ENCODE data around the gene ODAD2.

The ODAD2 gene

GRCh38 chr10:27799046-27799445, 199.8 kb downstream of the ODAD2 start:
- TF ChIP-seq ZNF274 (IDR thresholded peaks at IDR 0.05; ENCODE audit: low read depth, low read length): no peak
- H3K4me3 ChIP-seq (ENCODE audit: low read length): no peak overlapping the region

DNA sequence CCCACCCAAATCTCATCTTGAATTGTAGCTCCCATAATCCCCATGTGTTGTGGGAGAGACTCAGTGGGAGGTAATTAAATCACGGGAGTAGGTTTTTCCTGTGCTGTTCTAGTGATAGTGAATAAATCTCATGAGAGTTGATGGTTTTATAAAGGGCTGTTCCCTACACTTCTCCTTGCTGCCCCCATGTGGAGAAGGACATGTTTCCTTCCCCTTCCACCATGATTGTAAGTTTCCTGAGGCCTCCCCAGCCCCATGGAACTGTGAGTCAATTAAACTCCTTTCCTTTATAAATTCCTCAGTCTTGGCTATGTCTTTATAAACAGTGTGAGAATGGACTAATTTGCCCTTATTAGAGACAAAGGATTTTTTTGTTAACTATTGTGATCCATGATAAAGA, 204.7 kb downstream of the ODAD2 start:
- TF ChIP-seq ZNF274 (IDR thresholded peaks at IDR 0.05; ENCODE audit: low read depth, low read length): no peak
- no peak overlapping the region for H3K4me3 ChIP-seq (ENCODE audit: low read length)

DNA sequence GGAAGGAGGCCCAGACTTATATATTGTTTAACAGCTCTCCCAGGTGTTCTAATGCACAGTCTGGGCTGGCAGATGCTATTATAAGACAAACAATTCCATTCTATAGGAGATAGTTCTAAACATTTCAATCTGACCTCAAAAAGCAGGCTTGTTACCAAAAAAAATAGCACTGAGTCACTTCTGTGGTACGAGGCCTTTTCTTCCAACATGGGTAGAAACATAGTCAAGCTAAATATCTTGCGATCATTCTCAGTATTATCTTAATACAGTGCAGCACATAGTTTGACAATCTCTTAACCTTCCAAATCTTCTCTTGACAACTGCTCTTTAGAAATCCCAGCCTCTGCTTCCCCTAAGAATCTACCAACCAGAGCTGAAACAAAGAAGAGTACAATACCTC, 206.7 kb downstream of the ODAD2 start:
- no peak for TF ChIP-seq ZNF274 (IDR thresholded peaks at IDR 0.05; ENCODE audit: low read depth, low read length)
- no peak overlapping the region for H3K4me3 ChIP-seq (ENCODE audit: low read length)

- H3K4me3 ChIP-seq (ENCODE audit: low read length): no peak overlapping the region
- TF ChIP-seq ZNF274 (IDR thresholded peaks at IDR 0.05; ENCODE audit: low read depth, low read length): no peak
Measured at GRCh38 chr10:27784272-27784671, 214.6 kb downstream of the ODAD2 start.

DNA sequence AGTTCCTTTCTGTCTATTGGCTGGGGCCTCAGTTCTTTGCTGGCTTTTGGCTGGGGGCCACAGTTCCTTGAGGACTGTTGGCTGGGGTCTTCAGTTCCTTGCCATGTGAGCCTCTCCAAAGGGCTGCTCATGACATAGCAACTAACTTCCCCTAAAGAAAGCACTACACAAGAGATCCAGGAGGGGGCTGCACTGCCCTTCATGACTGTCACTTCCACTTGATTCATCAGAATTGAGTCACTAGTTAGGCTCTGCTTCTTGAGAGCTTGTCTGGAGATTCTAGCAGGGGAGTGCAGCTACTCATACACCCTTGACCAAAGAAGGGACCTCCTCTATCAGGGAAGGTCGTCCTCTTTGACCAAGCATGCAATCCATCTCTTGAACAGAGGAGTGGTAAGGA, 215.2 kb downstream of the ODAD2 start:
- H3K4me3 ChIP-seq (ENCODE audit: low read length): no peak overlapping the region
- no peak for TF ChIP-seq ZNF274 (IDR thresholded peaks at IDR 0.05; ENCODE audit: low read depth, low read length)

- TF ChIP-seq ZNF274 (IDR thresholded peaks at IDR 0.05; ENCODE audit: low read depth, low read length): no peak
- no peak overlapping the region for H3K4me3 ChIP-seq (ENCODE audit: low read length)
Measured at GRCh38 chr10:27779462-27780015, 219.3 kb downstream of the ODAD2 start.

DNA sequence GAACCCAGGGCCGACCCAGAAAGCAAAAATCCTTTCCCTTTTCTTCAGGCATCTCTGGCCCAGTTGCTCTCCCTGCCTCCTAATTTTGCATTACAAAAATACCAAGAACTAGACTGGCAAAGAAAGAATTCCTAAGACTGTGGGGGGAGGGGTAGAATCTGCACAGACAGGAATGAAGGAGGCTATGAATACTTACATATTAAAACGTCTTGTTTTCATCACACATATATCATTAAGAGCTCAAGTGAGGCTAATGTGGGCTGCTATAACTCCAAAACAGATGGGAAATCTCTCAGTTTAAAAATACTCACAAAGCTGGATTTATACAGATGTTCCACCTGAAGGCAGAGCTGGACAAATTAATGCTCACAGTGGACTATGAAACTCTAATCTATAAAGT, 224.0 kb downstream of the ODAD2 start:
- TF ChIP-seq ZNF274 (IDR thresholded peaks at IDR 0.05; ENCODE audit: low read depth, low read length): no peak

DNA sequence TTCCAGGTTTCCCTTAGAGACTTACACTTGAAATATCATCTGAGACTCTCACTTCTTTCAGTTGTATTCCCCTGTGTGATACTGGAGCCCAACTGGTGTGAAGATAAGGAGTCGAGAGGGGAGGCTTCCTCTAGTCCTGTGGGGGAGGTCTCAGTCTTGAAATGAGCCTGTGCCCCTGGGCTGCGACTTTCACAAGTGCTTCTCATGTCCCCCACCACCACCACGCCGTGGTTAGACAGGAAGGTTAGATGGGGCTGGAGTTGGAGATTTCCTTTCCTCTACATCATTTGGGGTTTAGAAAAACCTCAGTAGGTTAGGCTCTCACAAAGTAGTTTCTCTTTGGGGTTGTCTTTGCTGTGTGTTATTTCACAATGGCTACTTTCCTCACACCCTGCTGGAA, 227.6 kb downstream of the ODAD2 start:
- no peak overlapping the region for H3K4me3 ChIP-seq (ENCODE audit: low read length)
- TF ChIP-seq ZNF274 (IDR thresholded peaks at IDR 0.05; ENCODE audit: low read depth, low read length): no peak

More for the DNA sequence above, 224.0 kb downstream of the ODAD2 start:
- H3K4me3 ChIP-seq (ENCODE audit: low read length): no peak overlapping the region

- no peak overlapping the region for H3K4me3 ChIP-seq (ENCODE audit: low read length)
- TF ChIP-seq ZNF274 (IDR thresholded peaks at IDR 0.05; ENCODE audit: low read depth, low read length): no peak
Measured at GRCh38 chr10:27770181-27770580, 228.7 kb downstream of the ODAD2 start.
